Measurements from ENCODE around the gene TCEA3.

GRCh38 chr1:23376890-23377811 lies 47.4 kb downstream of the TCEA3 start:
- TF ChIP-seq CTCF (IDR thresholded peaks at IDR 0.05) (no peak), POLR2AphosphoS5 (IDR thresholded peaks at IDR 0.05) (peak; percentile 38 to 76 (median 52)), POLR2A (IDR thresholded peaks at IDR 0.05) (no peak)

Measured in breast epithelium (tissue), 3 donors.